Measurements from ENCODE around the gene DLGAP1.

Gene DLGAP1

GRCh38 chr18:3823073-3823472, 632.0 kb downstream of the DLGAP1 start:
- DNase-seq (ENCODE audit: low read depth in 1 of 2, low spot score in 1 of 2) = no peak
- no peak overlapping the region for H3K4me3 ChIP-seq (replicated peaks; ENCODE audit: insufficient read depth, low read length)
- no peak overlapping the region for H3K27ac ChIP-seq (replicated peaks)
- no peak for TF ChIP-seq GABPA (IDR thresholded peaks at IDR 0.05; ENCODE audit: low read depth)
- TF ChIP-seq SPI1 (IDR thresholded peaks at IDR 0.05; ENCODE audit: borderline replicate concordance, low read depth) = no peak
- TF ChIP-seq, protein P1, sequence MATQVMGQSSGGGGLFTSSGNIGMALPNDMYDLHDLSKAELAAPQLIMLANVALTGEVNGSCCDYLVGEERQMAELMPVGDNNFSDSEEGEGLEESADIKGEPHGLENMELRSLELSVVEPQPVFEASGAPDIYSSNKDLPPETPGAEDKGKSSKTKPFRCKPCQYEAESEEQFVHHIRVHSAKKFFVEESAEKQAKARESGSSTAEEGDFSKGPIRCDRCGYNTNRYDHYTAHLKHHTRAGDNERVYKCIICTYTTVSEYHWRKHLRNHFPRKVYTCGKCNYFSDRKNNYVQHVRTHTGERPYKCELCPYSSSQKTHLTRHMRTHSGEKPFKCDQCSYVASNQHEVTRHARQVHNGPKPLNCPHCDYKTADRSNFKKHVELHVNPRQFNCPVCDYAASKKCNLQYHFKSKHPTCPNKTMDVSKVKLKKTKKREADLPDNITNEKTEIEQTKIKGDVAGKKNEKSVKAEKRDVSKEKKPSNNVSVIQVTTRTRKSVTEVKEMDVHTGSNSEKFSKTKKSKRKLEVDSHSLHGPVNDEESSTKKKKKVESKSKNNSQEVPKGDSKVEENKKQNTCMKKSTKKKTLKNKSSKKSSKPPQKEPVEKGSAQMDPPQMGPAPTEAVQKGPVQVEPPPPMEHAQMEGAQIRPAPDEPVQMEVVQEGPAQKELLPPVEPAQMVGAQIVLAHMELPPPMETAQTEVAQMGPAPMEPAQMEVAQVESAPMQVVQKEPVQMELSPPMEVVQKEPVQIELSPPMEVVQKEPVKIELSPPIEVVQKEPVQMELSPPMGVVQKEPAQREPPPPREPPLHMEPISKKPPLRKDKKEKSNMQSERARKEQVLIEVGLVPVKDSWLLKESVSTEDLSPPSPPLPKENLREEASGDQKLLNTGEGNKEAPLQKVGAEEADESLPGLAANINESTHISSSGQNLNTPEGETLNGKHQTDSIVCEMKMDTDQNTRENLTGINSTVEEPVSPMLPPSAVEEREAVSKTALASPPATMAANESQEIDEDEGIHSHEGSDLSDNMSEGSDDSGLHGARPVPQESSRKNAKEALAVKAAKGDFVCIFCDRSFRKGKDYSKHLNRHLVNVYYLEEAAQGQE (IDR thresholded peaks at IDR 0.05; ENCODE audit: insufficient replicate concordance, low read depth) = no peak
- no peak for TF ChIP-seq CTCF (IDR thresholded peaks at IDR 0.05; ENCODE audit: insufficient read depth, low read length)
- TF ChIP-seq POLR2AphosphoS5 (IDR thresholded peaks at IDR 0.05; ENCODE audit: low read depth) = no peak
- peaks cover 3% of the 10 kb centered on the region for H3K27me3 ChIP-seq (ENCODE audit: insufficient read depth, poor library complexity, severe bottlenecking)

GRCh38 chr18:3821524-3821923, 633.6 kb downstream of the DLGAP1 start:
- no peak for DNase-seq (ENCODE audit: low read depth in 1 of 2, low spot score in 1 of 2)
- no peak overlapping the region for H3K27ac ChIP-seq (replicated peaks)
- TF ChIP-seq CTCF (IDR thresholded peaks at IDR 0.05; ENCODE audit: insufficient read depth, low read length) (no peak), SPI1 (IDR thresholded peaks at IDR 0.05; ENCODE audit: borderline replicate concordance, low read depth) (no peak), POLR2AphosphoS5 (IDR thresholded peaks at IDR 0.05; ENCODE audit: low read depth) (no peak), GABPA (IDR thresholded peaks at IDR 0.05; ENCODE audit: low read depth) (no peak)
- TF ChIP-seq, protein P1 (IDR thresholded peaks at IDR 0.05; ENCODE audit: insufficient replicate concordance, low read depth) = no peak
- no peak overlapping the region for H3K4me3 ChIP-seq (replicated peaks; ENCODE audit: insufficient read depth, low read length)
- H3K27me3 ChIP-seq (ENCODE audit: insufficient read depth, poor library complexity, severe bottlenecking) = peaks cover 5% of the 10 kb centered on the region

GRCh38 chr18:3819961-3820360, 635.1 kb downstream of the DLGAP1 start:
- Histone ChIP-seq H3K27me3 (ENCODE audit: insufficient read depth, poor library complexity, severe bottlenecking) (peaks cover 5% of the 10 kb centered on the region), H3K27ac (replicated peaks) (no peak overlapping the region), H3K4me3 (replicated peaks; ENCODE audit: insufficient read depth, low read length) (no peak overlapping the region)
- TF ChIP-seq POLR2AphosphoS5 (IDR thresholded peaks at IDR 0.05; ENCODE audit: low read depth) (no peak), CTCF (IDR thresholded peaks at IDR 0.05; ENCODE audit: insufficient read depth, low read length) (no peak), SPI1 (IDR thresholded peaks at IDR 0.05; ENCODE audit: borderline replicate concordance, low read depth) (no peak), GABPA (IDR thresholded peaks at IDR 0.05; ENCODE audit: low read depth) (no peak)
- TF ChIP-seq, protein P1 (IDR thresholded peaks at IDR 0.05; ENCODE audit: insufficient replicate concordance, low read depth) = no peak
- DNase-seq (ENCODE audit: low read depth in 1 of 2, low spot score in 1 of 2) = no peak

Data from HL-60 (cell line).